ENCODE results near the gene DCPS.
"Not testable (repeated sequence)": the region's sequence is repeated elsewhere in the genome, so short reads cannot be mapped to it uniquely, and the experiment has no call there.

The DCPS gene

GRCh38 chr11:126385991-126386728 lies 82.3 kb downstream of the DCPS start:
- no peak for ATAC-seq

GRCh38 chr11:126386729-126387071 lies 82.8 kb downstream of the DCPS start:
- ATAC-seq = not testable (repeated sequence)

DNA sequence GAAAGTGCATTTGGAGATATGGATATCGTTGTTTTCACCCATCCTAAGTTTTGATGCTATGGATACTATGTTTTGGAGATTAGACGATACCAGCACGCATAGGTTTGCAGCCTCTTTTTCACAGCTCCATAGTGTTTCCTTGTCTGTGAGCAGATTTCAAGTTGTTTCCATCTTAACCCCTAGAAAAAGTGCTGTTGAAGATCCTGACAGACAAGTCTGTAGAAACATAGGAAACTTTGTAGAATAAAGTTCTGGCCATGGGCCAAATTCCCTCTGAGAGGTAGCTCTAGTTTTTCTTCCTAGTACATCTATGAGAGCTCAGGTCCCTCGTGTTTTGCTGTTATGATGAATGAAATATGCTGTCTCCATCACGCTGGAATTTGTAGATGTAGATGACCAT lies 84.0 kb downstream of the DCPS start:
- ATAC-seq = no peak

DNA sequence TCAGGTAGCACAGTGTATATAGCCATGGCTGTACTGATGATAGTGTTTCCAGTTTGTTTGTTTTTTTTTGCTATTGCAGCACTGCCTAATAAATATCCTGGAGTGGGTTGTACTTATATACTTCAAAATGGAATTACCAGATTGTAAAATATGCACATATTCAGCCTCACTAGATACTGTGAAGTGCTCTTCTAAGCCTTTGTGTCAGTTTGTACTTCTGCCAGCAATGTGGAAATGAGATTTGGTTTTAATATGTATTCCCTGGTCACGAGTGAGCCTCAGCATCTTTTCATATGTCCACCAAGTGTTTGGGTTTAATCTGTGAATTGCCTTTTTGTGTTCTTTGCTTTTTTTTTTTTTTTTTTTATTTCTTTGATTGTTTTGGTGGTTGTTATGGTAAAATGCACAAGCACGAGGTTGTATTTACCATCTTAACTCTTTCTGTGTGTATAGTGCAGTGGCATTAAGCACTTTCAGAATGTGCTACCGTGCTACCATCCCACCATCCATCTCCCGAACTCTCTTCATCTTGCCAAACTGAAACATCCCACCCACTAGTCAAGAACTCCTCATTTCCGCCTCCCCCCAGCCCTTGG lies 86.5 kb downstream of the DCPS start:
- no peak for ATAC-seq

- ATAC-seq = no peak
Measured at GRCh38 chr11:126391286-126391954, 87.6 kb downstream of the DCPS start.

DNA sequence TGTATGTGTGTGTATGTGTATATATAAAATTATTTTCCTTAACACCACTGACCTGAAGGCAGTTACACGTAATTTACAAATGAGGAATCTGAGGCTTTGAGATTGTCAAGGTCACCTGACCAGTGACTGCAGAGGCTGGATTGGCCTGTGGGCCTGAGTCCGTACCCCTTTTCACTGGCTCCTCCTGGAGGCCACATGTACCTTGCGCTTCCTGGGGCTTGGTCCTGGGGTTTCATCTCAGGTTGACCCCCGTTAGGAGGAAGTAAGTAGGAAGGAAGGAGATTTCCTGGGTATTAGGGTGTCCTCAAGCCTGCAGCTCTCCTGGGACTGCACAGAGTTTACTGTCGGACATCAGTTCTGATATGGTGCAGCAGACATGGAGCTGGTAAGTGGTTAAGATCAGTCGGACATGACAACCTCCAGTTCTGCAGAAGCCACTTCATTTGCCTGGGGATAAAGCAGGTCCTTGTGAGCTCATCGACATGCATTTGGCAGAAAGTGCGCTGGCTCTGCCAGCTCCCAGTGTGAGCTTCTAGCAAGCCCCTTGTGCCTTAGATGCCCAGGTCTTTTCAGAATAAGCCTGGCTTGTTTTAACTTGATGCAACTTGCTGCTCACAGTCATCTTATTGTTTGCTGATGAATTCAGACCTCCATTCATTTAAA lies 88.2 kb downstream of the DCPS start:
- no peak for ATAC-seq

GRCh38 chr11:126392633-126393013 lies 88.8 kb downstream of the DCPS start:
- no peak for ATAC-seq

DNA sequence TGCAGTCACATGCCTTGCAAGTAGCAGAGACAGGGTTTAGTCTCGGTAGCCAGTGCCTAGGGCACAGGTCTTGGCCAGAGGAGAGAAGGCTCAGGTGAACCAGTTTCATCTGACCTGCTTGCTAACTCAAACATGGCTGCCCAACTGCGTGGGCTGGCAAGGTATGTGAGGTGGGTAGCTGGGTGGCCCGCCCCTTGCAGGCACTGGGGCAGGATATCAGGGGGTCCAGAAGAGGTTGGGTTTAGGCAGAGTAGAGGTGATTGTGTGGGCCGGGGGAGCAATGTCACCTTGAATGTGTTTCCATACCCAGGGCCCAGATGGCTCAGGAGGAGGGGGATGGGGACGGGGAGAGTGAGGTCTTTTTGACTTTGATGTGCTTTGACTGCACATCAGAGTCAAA lies 89.3 kb downstream of the DCPS start:
- no peak for ATAC-seq

GRCh38 chr11:126394036-126394435 lies 90.2 kb downstream of the DCPS start:
- ATAC-seq = no peak

DNA sequence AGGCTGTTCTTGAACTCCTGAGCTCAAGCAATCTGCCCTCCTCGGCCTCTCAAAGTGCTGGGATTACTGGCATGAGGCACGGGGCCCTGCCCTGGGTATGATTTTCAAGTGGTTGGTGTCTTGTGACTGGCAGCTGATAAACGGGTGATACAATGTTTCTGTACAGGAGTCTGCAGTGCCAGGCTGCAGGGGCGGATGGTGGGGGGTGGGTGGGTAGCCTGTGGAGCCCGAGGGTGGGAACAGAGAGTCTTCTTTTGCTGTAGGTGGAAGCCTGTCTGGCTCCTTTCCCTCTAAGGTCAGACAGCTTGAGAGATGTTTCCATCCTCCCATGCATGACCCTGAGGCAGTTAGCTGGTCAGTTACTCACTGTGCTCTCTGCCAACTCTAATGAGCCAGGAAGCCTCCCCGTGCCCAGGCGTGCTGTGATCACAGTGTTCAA lies 90.8 kb downstream of the DCPS start:
- not testable (repeated sequence) for ATAC-seq
